Stimulated activated CD8-positive, alpha-beta memory T cell treated with anti-CD3 and anti-CD28 coated beads, Interleukin-4, amount 100 ng/mL, for 24 hours (primary cell): Measurements from ENCODE around the gene GATA5.

Experiments
- DNase-seq: peaks from one replicate; pipeline ENCODE4 v3.0.0-alpha.2; 2020; ENCODE audit warnings: low read depth

Gene GATA5

GRCh38 chr20:62487561-62488354 lies 12.0 kb upstream of the GATA5 start:
- no peak for DNase-seq

DNA sequence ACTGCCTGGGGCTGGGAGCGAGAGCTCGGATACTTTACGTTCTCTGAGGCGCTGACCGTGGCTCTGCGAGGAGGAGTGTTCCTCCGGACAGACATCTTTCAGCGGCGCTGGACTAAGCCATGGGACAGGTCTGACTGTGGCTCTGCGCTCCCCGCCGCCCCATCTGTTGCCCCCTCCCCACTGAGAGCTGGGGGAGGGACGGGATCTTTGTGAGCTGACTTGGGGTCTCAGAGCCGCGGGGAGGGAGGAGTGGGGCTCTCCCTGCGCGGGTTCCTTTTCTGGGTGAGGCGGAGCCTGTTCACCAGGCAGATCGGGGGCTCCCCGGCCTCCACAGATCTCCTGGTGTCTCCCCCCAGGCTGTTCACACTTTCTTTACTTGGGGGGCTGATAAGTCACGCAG lies 11.3 kb upstream of the GATA5 start:
- DNase-seq: no peak

GRCh38 chr20:62486484-62486883 lies 10.7 kb upstream of the GATA5 start:
- DNase-seq: no peak

- no peak for DNase-seq
These were observed 9.9 kb upstream of the GATA5 start for GRCh38 chr20:62485701-62486089.

DNA sequence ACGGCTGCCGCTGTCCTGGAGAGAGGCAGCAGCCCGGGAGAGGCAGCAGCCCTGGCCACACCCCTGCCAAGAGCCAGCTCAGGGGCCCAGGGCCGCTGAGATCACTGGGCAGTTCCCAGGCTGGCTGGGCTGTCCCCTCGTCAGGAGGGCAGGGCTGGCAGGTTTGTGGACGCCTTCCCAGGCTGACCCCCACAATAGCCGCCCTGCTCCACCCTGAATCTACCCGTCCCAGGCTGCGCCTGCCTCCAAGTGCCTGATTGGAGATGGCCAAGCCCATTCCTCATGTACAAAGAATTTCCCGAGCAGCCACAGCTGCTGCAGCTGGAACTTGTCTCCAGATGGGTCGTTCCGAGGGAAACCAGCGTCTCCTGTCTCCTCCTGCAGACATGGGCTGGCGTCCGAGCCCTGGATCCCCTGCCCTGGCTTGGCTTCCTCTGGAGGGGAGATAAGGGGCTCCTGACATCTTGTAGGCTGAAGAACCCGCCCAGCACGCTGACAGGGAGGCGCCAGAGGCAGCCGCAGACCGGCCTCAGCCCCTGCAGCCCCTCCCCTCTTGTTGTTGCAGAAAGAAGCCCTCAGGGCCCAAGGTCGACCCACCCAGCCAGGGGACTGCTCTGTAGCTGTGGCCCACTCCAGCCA lies 9.4 kb upstream of the GATA5 start:
- no peak for DNase-seq

- no peak for DNase-seq
These were observed 8.7 kb upstream of the GATA5 start for GRCh38 chr20:62484478-62484877.

DNA sequence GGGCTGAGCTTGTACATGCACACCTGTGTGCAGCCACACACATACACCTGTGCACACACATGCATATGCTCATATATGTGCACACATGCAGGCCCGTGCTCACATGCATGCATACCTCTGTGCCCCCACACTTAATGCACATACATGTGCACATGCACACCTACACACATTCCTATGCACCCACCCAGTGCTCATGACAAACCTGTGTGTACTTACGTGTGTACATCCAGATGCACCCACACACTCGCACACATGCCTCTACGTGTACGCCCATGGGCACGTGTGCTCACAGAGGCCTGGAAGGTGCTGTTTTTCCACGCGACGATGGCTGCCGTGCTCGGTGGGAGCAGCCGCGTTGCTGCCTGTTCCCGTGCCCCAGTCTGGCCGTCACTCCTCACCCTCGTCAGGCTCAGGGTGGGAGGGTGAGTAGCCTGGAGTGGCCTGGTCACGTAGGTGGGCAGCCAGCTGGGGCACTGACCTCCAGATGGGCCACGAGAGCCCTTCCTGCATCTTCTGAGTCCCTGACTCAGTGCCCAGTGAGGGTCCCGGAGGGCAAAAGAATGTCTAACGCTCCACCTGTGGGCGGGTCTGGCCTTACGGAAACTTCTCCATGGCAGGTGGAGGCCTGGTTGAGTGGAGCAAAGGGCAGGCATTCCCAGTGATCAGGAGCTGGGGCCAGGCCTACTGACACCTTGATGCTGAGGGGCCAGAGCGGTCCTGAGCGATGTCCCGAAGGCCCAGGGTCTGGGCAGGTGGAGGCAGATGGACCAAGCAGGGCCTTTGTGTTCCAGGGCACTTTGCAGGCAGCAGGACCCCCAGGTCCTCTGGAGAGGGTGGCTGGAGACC lies 8.0 kb upstream of the GATA5 start:
- no peak for DNase-seq

GRCh38 chr20:62482974-62483373 lies 7.2 kb upstream of the GATA5 start:
- no peak for DNase-seq

GRCh38 chr20:62482146-62482809 lies 6.5 kb upstream of the GATA5 start:
- no peak for DNase-seq

DNA sequence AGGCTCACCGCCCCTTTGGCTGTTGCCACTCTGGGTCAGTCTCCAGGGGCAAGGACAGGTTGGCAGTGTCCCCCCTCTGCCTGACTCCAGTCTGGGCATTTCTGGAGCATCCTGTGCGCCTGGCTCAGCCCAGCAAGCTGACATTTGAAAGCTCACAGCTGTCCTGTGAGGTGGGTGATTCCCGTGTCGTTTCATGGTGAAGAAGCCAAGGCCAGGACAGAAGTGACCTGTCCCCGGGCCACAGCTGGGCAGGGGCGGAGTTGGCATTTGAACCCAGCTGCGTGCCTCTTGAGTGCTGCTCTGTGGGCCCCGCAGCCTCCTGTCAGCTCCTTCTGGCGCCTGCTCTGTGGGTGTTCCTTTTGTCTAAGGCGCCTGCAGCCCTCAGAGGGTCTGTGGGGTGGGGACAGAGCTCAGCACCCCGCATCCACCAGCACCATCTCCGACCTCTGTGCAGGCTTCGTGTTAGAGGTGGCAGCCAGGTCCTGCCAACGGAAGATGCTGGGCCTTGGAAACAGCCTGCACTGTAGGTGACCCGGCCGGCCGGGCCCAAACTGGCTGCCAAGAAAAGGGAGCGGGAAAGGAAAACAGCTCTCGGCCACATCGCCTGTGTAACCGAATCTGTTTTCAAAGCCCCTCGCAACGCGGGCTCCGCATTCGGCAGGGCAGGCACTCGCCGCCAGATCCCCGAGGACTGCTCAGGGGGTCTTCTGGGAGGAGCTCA lies 5.8 kb upstream of the GATA5 start:
- DNase-seq: no peak

GRCh38 chr20:62480318-62480717 lies 4.5 kb upstream of the GATA5 start:
- DNase-seq: no peak

GRCh38 chr20:62479656-62480055 lies 3.9 kb upstream of the GATA5 start:
- DNase-seq: no peak

- DNase-seq: no peak
These were observed 3.4 kb upstream of the GATA5 start for GRCh38 chr20:62479156-62479555.

DNA sequence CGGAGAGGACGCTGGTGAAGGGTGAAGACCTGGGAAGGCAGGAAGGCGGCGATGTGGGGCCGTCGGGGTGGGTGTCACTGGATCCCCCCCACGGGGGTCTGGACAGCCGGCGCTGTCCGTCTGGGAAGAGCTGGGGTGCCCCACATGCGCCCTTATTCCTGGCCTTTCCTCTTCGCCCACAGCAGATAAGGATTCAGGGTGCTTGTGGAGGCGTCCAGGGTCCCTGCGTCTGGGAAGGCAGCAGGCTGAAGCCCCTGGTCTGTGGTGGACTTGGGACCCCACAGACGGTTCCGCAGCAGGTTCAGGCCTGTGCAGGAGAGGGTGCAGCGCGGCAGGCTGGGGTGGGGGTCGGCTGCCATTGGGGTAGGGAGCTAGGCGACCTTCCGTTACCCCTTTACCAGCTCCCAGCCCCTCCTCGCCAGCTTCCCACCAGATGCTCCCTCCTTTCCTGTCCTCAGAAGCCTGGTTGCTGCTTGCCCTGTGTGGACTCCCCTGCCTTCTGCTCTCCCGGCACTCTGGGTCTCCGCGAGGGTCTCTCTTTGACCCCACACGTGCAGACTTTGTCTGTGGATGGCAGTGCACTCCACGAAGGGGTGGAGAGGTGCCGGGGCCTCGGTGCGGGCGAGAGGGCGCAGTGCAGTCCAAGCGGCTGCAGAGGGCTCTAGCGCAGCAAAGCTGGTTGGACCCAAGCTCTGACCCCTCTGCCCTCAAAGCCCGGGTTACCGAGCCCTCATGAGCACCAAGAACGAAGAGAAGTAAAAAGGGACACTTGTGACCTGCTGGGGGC lies 2.1 kb upstream of the GATA5 start:
- DNase-seq: no peak

DNA sequence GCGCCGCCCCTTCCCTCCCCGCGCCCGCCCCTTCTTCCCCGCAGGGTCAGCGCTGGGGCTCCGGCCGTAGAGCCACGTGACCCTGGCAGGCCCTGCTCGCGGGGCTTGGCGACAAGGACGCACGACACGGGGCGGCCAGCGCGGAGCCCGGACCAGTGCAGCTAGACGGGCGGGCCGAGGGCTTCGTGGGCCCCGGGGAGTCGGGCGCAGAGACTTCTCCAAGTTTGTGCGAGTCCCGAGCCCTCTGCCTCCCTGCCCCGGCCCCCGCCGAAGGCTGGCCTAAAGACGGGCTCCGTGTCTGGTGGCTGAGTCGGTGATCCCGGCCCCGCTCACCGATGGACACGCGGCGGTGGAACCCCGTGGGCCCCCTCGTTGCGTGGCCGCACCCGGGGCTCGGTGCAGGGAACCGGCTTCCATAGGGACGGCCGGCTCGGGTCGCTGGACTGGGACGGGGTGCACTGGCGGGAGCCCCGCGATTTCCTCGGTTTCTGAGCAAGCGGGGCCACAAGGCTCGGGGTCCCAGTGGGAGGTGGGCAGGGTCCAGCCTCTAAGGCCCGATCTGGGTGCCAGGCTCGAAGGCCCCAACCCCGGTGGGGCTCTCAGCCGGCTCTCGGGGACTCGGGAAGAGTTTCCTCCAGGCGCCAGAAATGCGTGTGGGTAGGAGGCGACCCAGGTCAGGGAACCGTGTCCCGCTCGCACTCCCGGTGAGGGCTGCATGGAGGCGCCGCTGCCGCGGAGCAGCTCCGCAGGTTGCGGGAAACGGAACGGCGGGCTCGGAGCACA lies 452 bp upstream of the GATA5 start:
- DNase-seq: no peak

GRCh38 chr20:62475027-62475771 lies 596 bp downstream of the GATA5 start:
- DNase-seq: no peak

GRCh38 chr20:62474604-62475026 lies 1.2 kb downstream of the GATA5 start:
- DNase-seq: no peak

- no peak for DNase-seq
These were observed 1.8 kb downstream of the GATA5 start for GRCh38 chr20:62473717-62474603.
